Measurements from ENCODE around the gene DIRAS3.

DNA sequence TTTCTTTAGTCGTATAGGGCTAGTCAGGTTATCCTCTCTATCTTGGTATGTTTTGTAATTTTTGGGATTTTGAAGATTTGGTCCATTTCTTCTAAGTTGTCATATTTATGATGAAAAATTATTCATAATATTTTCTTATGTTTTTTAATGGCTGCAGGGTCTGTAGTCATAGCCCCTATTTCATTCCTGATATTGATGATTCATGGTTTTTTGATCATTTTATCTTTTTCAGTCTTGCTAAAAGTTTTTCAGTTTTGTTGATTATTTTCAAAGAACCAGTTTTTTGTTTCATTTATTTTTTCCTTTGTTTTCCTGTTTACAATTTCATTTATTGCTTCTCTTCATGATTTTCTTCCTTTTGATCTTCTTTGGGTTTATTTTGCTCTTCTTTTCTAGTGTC, 50.2 kb downstream of the DIRAS3 start:
- TF ChIP-seq, protein P1, sequence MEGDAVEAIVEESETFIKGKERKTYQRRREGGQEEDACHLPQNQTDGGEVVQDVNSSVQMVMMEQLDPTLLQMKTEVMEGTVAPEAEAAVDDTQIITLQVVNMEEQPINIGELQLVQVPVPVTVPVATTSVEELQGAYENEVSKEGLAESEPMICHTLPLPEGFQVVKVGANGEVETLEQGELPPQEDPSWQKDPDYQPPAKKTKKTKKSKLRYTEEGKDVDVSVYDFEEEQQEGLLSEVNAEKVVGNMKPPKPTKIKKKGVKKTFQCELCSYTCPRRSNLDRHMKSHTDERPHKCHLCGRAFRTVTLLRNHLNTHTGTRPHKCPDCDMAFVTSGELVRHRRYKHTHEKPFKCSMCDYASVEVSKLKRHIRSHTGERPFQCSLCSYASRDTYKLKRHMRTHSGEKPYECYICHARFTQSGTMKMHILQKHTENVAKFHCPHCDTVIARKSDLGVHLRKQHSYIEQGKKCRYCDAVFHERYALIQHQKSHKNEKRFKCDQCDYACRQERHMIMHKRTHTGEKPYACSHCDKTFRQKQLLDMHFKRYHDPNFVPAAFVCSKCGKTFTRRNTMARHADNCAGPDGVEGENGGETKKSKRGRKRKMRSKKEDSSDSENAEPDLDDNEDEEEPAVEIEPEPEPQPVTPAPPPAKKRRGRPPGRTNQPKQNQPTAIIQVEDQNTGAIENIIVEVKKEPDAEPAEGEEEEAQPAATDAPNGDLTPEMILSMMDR (IDR thresholded peaks at IDR 0.05): no peak
- no peak for TF ChIP-seq POLR2A (IDR thresholded peaks at IDR 0.05)
